ENCODE data around the gene PIK3C2B. TPM values are rescaled to one million over a fixed set of nuclear protein-coding genes. Genes with fewer than 3 reads are reported as not detected.

PIK3C2B gene
- total and polyA plus RNA-seq, 4 donors = 2.8 to 14.9 (median 5.4) TPM

GRCh38 chr1:204454476-204454875, 40.1 kb downstream of the PIK3C2B start (continued):
- TF ChIP-seq TAF1 (conservative IDR thresholded peaks at IDR 0.05) (no peak), JUND (IDR thresholded peaks at IDR 0.05) (no peak), REST (IDR thresholded peaks at IDR 0.05) (no peak), RXRA (IDR thresholded peaks at IDR 0.05) (no peak)

- H3K9ac ChIP-seq (ENCODE audit: low read depth in 1 of 2, low read length in 2 of 2) = peak overlapping the region in 1 of 2 donors; percentile 39
- H3K9me3 ChIP-seq (ENCODE audit: control insufficient read depth in 4 of 4, low read length in 3 of 4) = no peaks in the 10 kb centered on the region
- H3K4me3 ChIP-seq (ENCODE audit: low read depth in 1 of 3, low read length in 3 of 3) = no peak overlapping the region
- H3K27ac ChIP-seq (ENCODE audit: low read depth in 1 of 2, low read length in 2 of 2) = no peak overlapping the region
- TF ChIP-seq TAF1 (conservative IDR thresholded peaks at IDR 0.05) (no peak), RXRA (IDR thresholded peaks at IDR 0.05) (no peak), CTCF (IDR thresholded peaks at IDR 0.05; ENCODE audit: low read depth, low read length, missing input control) (no peak), HNF4G (IDR thresholded peaks at IDR 0.05) (no peak), ATF3 (IDR thresholded peaks at IDR 0.05) (no peak)
- H3K27me3 ChIP-seq (ENCODE audit: control insufficient read depth in 4 of 4, insufficient read depth in 4 of 4, low read length in 3 of 4) = no peaks in the 10 kb centered on the region
- H3K4me1 ChIP-seq (ENCODE audit: control insufficient read depth in 4 of 4, insufficient read depth in 4 of 4, low read length in 3 of 4) = peaks cover 6 to 15% (median 12%) of the 10 kb centered on the region in 4 donors
- 74% methylated on average over 8 of the region's 8 CpGs for WGBS
- DNase-seq (ENCODE audit: low spot score) = no peak
- H3K36me3 ChIP-seq (ENCODE audit: control insufficient read depth in 4 of 4, insufficient read depth in 3 of 4, low read depth in 1 of 4, low read length in 3 of 4) = peaks cover 5 to 16% (median 13%) of the 10 kb centered on the region in 4 donors
These were observed 41.3 kb downstream of the PIK3C2B start for GRCh38 chr1:204453141-204453772.

GRCh38 chr1:204451352-204452124, 43.1 kb downstream of the PIK3C2B start:
- no peak for DNase-seq (ENCODE audit: low spot score)
- H3K36me3 ChIP-seq (ENCODE audit: control insufficient read depth in 4 of 4, insufficient read depth in 3 of 4, low read depth in 1 of 4, low read length in 3 of 4) = peaks cover 0 to 13% (median 9%) of the 10 kb centered on the region in 4 donors
- H3K4me3 ChIP-seq (ENCODE audit: low read depth in 1 of 3, low read length in 3 of 3) = no peak overlapping the region
- no peaks in the 10 kb centered on the region for H3K9me3 ChIP-seq (ENCODE audit: control insufficient read depth in 4 of 4, low read length in 3 of 4)
- H3K4me1 ChIP-seq (ENCODE audit: control insufficient read depth in 4 of 4, insufficient read depth in 4 of 4, low read length in 3 of 4) = peaks cover 6 to 16% (median 12%) of the 10 kb centered on the region in 4 donors
- WGBS = 78% methylated on average over 8 of the region's 8 CpGs
- TF ChIP-seq CTCF (IDR thresholded peaks at IDR 0.05; ENCODE audit: low read depth, low read length, missing input control) (no peak), ATF3 (IDR thresholded peaks at IDR 0.05) (no peak)
- no peaks in the 10 kb centered on the region for H3K27me3 ChIP-seq (ENCODE audit: control insufficient read depth in 4 of 4, insufficient read depth in 4 of 4, low read length in 3 of 4)
- no peak overlapping the region for H3K9ac ChIP-seq (ENCODE audit: low read depth in 1 of 2, low read length in 2 of 2)
- no peak overlapping the region for H3K27ac ChIP-seq (ENCODE audit: low read depth in 1 of 2, low read length in 2 of 2)
